ENCODE measurements around the gene STAG1.
"Not testable (repeated sequence)": the region's sequence is repeated elsewhere in the genome, so short reads cannot be mapped to it uniquely, and the experiment has no call there.

The STAG1 gene

DNA sequence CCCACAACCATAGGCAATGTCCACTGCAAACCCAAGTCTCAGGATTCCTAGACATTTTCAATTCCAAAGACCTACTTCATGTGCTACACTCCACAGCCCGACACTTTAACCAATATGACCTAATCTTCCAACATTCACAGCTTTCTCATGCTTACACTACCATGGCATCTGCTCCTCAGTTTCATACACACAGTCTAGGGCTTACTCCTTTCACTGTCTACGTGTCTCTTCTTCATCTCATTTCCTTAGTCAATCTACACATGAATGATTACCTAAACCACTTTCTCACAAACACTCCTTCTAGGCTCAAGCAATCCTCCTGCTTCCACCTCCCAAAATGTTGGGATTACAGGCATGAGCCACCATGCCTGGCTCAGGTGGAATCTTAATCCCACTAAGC lies 106.3 kb downstream of the STAG1 start:
- no peak for DNase-seq (ENCODE audit: low read depth in 2 of 2)

DNA sequence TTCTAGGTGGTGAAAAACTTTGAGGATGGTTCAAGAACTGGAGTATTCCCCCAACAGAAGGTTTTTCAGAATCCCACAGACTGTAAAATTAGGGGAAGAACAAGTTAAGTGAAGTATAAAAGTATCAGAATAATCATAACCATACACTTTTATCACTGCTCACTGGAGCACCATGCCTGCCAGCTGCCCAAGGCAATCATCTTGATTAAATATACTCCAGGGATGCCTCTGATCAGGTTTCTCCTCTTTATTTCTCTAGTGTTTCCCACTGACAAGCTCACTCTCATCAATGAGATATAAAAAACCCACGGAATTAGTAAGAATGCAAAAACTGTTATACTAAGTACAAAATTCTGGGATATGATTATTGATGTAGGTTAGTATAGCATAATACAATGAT lies 108.0 kb downstream of the STAG1 start:
- no peak for DNase-seq (ENCODE audit: low read depth in 2 of 2)

DNA sequence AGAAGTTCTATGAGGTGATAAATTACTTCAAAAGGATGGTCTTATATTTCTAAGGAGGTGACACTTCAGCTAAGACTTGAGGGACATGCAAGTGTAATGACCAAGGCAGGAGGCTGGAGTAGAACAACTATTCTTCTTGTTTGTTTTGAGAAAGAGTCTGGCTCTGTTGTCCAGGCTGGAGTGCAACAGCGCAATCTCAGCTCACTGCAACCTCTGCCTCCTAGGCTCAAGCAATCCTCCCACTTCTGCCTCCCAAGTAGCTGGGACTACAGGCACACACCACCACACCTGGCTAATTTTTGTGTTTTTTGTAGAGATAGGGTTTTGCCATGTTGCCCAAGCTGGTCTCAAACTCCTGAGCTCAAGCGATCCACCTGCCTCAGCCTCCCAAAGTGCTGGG lies 108.8 kb downstream of the STAG1 start:
- not testable (repeated sequence) for DNase-seq (ENCODE audit: low read depth in 2 of 2)

DNA sequence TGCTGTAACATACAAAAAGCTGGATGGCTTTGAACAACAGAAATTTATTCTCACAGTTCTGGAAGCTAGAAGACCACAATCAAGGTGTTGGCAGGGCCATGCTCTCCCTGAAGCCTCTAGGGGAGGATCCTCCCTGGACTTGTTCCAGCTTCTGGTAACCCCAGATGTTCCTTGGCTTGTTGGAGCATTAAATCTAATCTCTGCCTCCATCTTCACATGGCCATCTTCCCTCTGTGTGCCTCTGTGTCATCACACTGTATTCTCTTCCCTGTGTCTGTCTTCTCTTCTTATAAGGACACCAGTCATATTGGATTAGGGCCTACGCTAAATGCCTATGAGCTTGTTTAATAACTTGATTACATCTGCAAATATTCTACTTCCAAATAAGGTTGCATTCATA lies 109.5 kb downstream of the STAG1 start:
- DNase-seq (ENCODE audit: low read depth in 2 of 2), result no peak

DNA sequence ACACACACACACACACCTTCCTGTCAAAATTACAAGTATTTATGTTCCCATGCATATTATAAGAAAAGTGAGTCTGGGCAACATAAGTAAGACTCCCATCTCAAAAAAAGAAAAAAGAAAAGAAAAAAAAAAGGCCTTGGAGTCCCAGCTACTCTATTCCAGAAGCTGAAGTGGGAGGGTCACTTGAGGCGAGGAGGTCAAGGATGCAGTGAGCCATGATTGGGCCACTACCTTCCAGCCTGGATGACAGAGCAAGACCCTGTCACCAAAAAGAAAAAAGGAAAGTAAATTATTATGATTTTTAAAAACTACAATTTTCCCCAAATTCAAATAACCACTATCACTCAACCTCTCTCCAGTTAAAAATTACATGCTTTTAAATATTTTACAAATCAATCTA lies 113.1 kb downstream of the STAG1 start:
- DNase-seq (ENCODE audit: low read depth in 2 of 2), result no peak

DNA sequence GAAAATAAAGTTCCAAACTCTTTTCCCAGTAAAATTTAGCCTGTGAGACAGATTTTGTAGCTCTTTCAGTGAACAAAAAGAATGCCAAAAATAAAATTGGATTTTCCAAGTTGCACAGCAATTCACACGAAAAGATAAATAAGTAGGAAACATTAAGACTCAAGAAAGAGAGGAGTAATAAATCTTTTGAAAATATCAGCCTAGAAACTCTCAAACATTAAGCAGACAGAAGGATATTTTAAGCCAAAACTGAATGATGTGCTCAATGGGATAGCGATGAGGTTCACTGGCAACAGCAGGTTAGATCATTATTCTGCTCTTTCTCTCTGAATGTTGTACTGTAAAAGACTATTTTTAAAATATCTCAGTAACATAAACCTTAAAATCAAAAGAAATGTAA lies 115.0 kb downstream of the STAG1 start:
- no peak for DNase-seq (ENCODE audit: low read depth in 2 of 2)

DNA sequence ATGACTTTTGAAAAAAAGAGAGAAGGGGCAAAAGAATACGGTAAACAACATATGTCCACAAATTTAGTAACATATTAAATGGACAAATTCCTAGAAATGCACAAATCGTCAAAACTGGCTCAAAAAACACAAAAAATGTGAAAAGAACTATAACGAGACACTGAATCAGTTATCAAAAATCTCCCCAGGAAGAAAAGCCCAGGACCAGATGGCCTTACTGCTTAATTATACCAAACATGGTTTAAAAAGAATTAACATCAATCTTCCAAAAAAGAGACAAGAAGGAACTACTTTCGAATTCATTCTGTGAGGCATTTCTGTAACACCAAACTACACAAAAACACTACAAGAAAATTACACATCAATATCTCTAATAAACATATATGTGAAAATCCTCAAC lies 117.4 kb downstream of the STAG1 start:
- DNase-seq (ENCODE audit: low read depth in 2 of 2), result no peak

DNA sequence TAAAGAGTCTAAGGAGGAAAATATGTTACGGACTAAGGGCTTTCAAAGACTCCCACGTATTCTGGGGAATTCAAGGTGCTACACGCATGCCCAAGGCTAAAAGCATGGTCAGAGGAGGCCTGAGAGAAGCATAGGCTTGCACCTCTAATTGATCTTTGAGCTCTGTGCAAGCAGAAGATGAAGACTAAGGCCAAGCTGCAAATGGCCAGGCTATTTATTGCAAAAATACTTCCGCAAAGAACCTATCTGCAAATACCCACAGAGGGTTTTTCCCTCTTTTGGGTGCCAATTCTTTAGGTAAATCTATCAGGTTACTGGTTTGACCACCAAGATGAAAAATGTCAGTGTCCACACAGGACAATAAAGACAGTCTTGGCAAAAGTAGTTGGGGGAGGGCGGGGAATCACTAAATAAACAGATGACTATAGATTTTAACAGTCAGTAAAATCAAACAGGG lies 119.5 kb downstream of the STAG1 start:
- DNase-seq (ENCODE audit: low read depth in 2 of 2), result no peak

DNA sequence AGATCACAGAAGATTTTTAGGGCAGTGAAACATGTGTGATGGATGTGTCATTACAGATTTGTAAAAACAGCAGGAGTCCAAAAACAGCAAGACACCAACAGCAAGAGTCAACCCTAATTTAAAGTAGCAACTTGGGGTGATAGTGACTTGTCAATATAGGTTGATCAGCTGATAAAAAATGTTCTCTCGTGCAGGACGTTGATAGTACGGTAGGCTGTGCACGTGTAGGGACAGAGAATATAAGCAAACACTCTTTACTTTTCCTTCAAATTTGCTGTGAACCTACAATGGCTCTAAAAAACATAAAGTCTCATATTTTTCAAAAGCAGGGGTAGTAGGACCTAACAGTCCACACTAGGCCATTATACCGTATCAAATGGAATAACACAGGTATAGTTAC lies 120.8 kb downstream of the STAG1 start:
- no peak for DNase-seq (ENCODE audit: low read depth in 2 of 2)

DNA sequence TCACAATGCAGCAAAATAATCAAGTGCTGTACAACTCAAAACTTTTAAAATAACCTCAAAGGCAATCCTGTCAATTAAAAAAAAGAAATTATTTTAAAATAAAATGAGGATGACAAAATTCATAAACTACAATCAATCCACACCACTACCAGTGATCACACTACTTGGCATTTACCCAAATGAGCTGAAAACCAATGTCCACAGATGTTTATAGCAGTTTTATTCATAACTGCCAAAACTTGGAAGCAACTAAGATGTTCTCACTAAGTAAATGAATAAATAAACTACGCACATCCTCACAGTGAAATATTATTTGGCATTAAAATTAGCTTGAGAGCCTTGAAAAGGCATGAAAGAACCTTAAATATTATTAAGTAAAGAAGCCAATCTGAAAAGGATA lies 121.3 kb downstream of the STAG1 start:
- no peak for DNase-seq (ENCODE audit: low read depth in 2 of 2)

DNA sequence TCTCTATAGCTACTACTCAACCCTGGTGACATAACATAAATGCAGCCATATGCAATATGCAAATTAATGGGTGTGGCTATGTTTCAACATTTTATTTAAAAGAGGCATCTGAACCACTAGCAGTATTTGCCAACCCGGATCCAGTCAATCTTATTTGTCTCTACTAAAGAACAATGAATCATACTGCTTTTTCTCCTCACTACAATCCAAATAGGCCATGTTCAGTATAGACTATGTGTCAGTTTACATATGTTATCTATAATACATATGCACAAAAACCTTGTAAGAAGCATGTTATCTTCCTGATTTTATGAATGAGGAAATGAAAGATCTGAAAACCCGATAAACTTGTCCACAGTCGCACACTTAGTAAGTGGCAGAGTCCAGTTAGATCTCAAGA lies 125.7 kb downstream of the STAG1 start:
- DNase-seq (ENCODE audit: low read depth in 2 of 2), result no peak

DNA sequence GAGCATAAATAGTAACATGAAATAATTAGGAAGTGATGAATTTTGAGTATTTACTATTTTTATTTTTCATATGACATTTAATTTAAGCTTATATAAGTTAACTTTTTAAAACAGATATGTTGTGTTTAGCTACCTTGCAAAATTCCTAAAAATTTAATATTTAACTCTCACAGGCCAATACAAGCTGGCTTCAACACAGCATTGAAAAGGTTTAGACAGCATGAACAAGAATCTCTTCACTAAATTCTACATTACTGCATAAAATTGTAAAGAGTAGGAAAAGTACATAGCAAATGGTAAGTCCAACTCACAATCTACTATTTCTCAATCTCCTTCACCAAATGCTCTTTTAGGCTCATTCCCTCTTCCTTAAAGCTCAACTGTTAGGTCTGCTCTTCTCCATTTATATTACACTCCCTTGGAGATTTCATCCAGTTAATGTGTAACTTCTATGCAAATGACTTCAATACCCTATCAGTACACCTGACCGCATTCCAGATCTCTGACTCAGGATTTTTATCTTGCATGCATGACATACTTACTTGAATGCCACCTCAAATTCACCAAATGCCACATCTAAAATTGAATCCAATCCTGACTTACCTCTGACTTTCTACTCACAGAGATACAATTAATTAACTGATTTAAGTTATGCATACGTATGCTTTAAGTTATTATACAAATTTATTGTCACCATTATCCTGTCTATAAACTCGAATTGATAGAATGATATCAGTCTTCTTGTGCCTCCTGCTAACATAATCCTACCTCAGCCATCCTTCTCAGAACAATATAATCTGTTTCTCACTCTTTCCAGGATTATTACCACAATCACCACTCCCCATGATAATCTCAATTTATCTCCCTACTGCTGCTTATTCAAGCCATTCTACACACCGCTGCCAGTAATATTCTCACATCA lies 127.0 kb downstream of the STAG1 start:
- DNase-seq (ENCODE audit: low read depth in 2 of 2), result no peak

DNA sequence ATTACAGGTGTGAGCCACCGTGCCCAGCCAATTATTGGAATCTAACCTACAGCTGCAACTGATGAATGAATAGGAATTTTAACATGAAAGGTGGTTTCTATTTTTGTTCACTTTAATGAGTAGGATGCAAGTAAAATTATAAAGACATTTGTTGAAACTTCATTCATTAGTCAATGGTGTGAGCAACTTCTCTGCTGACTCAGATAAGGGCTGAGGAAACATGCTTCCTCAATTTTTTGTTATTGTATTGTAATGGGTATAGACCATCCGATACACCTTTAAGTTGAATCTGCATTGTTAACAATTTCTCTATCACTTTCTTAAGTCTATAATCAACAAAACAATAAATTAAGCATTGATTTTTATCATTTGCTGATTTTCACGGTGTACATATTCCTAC lies 127.8 kb downstream of the STAG1 start:
- no peak for DNase-seq (ENCODE audit: low read depth in 2 of 2)

DNA sequence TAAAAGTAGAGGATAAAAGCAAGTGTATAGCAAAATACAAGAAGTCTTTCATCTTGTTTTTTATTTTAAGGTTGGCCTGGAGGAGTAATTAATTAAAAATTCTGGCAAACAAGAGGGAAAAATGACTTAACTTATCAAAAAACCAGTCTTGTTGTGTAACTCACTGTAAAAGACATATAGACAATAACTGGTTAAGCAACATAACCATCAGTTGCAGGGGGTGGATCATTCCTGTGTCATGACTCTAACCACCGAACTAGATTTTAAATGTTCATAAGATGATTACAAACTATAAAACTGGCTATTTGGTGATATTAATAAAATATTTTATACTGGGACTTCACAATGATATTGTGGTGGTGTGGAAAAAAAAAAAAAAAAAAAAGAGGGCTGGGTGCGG lies 130.6 kb downstream of the STAG1 start:
- DNase-seq (ENCODE audit: low read depth in 2 of 2), result no peak

DNA sequence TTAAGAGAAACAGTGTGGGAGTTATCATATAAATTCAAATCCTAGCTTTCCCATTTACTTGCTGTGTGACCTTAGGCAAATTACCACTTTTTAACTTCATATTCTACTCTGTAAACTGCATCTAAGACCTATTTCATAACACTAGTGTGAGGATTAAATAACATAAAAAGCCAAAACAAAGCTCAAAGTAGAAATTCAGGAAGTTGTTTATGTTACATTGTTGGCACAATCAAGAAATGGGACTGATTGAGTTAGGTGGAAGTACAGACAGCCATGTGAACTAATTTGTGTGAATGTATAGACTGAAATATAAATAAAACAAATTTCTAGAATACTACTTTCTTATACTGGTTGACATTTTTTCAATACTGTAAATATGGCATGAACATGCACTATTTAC lies 131.7 kb downstream of the STAG1 start:
- no peak for DNase-seq (ENCODE audit: low read depth in 2 of 2)

DNA sequence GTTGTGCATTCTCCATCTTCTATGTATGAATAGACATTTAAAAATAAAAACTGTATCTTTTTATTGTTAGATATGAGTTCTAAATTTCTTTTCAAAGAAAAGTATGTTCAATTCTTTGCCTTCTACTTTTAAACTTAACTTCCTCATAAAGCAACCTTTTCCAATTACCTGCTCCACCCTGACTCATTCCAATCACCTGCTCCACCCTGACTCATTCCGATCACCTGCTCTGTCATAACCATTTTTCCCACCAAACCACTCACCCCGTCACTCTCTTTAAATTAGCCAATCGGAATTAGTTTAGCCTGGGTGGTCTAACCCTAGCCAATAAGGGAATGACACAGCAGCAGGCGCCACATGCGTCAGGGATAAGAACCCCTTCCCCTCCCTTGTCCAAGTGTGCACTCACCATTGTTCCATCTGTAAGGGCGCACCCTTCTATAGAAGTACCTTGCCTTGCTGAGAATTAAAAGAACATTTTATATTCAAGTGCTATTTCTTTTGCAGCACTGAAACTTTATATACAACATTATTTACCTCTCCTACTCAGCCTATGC lies 134.1 kb downstream of the STAG1 start:
- DNase-seq (ENCODE audit: low read depth in 2 of 2), result not testable (repeated sequence)

DNA sequence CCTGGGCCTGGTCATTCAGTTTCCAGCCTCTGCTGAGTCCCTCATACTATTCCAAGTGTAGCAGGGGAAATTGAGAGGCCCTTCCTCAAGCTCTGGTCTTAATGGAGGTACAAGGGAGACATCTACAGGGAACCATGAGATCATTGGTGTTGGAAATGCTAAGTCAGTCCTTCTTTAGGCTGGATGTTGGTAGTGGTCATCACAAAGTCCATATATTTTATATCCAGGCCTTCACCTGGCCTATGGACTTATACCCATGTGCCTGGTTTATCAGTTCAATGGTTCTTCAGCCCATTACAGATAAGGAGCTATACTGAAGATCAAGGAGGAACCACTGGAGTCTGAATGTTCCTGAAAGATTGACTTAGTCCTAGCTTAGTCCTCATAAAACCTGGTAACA lies 135.0 kb downstream of the STAG1 start:
- DNase-seq (ENCODE audit: low read depth in 2 of 2), result no peak

DNA sequence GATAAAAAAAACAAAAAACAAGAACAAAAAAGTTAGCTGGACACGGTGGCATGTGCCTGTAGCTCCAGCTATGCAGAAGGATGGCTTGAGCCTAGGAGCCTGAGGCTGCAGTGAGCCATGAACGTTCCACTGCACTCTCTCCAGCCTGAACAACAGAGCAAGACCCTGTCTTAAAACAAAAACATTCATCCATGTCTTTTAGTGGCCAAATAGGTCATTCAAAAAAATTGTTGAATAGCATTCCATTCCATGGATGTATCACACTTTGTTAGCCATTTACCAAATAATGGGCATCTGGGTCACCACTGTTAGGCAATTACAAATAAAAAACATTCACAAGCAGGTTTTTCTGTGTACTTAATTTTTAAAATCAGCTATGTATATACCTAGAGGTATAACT lies 139.7 kb downstream of the STAG1 start:
- DNase-seq (ENCODE audit: low read depth in 2 of 2), result no peak

DNA sequence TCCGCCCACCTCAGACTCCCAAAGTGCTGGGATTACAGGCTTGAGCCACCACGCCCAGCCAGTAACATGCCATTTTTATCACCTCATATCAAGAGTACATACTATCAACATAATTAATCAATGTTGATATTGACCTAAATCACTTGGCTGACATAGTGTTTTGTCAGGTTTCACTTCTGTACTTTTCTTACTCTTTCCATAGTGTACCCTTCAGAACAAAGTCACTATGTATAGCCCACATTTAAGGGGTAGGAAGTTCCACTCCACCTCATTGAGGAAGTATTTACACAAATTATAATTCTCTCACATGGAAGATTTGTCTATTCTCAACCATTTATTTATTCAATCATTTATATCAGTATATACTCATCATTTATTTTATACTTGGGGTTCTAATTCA lies 145.2 kb downstream of the STAG1 start:
- DNase-seq (ENCODE audit: low read depth in 2 of 2), result no peak

DNA sequence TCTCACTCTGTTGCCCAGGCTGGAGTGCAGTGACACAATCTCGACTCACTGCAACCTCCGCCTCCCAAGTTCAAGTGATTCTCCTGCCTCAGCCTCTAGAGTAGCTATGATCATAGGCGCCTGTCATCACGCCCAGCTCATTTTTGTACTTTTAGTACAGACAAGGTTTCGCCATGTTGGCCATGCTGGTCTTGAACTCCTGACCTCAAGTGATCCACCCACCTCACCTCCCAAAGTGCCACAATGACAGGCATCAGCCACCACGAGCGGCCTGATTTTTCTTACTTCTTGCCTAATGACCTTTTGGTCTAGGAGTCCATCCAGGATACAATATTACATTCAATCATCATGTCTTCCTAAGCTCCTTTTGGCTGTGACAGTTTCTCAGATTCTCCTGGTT lies 146.0 kb downstream of the STAG1 start:
- not testable (repeated sequence) for DNase-seq (ENCODE audit: low read depth in 2 of 2)

DNA sequence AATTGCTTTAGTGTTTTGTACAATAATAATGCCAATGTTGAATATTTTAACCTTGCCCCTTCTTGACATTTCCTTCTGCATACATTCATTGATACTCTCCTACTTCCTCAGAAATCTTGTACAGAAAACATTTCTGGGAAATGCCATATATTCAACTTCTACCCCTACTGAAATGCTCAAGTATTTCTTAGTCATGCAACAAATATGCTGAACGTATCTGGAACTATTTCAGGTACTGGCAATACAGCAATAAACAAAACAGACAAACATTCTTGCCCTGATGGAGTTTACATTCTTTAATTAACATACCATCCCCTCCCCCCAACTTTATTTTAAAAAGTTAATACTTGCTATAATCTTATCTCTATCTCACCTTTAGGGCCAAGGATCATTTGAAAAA lies 147.2 kb downstream of the STAG1 start:
- no peak for DNase-seq (ENCODE audit: low read depth in 2 of 2)

DNA sequence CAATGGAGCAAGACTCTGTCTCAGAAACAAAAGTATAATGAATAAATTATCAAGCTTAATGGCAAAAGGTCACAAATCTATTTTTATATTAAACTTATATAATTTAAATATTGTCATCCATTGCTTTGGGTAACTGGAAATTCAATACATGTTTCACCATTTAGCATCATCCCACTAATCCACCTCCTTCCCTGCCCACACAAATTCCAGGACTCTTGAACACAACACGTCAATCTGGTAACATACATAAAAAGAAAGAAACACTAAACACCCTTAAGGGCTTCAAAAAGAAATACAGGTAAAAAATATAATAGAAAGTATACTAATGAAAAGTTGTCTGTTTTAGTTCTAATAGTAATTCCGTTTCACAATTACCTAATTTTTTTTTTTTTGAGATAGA lies 149.4 kb downstream of the STAG1 start:
- DNase-seq (ENCODE audit: low read depth in 2 of 2), result no peak

DNA sequence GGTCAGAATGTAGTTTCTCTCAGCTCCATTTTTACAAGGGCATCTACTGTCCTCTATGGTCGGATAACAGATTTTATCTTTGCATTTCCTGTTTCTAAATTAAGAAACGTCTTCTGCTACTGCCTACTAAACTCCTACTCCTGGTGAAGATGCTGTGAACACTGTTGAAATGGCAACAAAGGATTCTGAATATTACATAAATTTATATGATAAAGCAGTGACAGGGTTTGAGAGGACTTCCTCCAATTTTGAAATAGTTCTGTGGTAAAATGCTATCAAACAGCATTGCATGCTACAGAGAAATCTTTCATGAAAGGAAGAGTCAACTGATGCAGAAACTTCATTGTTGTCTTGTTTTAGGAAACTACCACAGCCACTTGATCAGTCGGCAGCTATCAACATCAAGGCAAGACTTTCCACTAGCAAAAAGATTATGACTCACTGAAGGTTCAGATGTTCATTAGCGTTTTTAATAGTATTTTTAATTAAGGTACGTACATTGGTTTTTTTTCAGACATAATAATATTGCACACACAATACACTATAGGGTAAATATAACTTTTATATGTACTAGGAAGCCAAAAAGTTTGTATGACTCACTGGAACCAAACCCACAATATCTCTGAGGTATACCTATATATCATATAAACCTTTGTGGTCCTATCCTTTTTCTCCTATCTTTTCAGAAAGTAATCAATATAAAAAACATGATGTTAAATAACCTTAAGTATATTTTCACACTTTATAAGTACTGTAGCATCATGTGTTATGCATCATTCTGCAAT lies 156.1 kb downstream of the STAG1 start:
- DNase-seq (ENCODE audit: low read depth in 2 of 2), result no peak

All from activated CD8-positive, alpha-beta memory T cell treated with anti-CD3 and anti-CD28 coated beads for 4 hours (primary cell).